Measurements from ENCODE around the gene PAX8. TPM values are rescaled to one million over a fixed set of nuclear protein-coding genes. Genes with fewer than 3 reads are reported as not detected.
A peak's percentile ranks its signal among the peaks of the same experiment; 100 is the strongest.
"Not testable (repeated sequence)": the region's sequence is repeated elsewhere in the genome, so short reads cannot be mapped to it uniquely, and the experiment has no call there.

Gene PAX8
- total and polyA plus RNA-seq, 12 donors: 1.7 to 72.3 (median 11.6) TPM

- intact Hi-C loops (cut with DNase I): not testable (repeated sequence)
- peak in 2 of 6 experiments; percentile 12 to 17 for TF ChIP-seq CTCF (IDR thresholded peaks at IDR 0.05)
Measured at GRCh38 chr2:113308784-113309183, 30.1 kb upstream of the PAX8 start.

GRCh38 chr2:113306207-113306606, 27.5 kb upstream of the PAX8 start:
- H3K9me3 ChIP-seq (replicated peaks in 1 of 3); H3K4me3 ChIP-seq; H3K4me1 ChIP-seq (replicated peaks in 1 of 2); DNase-seq; H3K36me3 ChIP-seq (replicated peaks in 1 of 2); H3K27me3 ChIP-seq; H3K27ac ChIP-seq; intact Hi-C loops (cut with DNase I): not testable (repeated sequence)
- WGBS, 4 donors: 71 to 100% (median 78%) methylated on average over 1 to 4 of the region's 4 CpGs

More at GRCh38 chr2:113308784-113309183, 30.1 kb upstream of the PAX8 start:
- not testable (repeated sequence) for H3K36me3 ChIP-seq (replicated peaks in 1 of 2); H3K27ac ChIP-seq; H3K4me3 ChIP-seq; H3K9me3 ChIP-seq (replicated peaks in 1 of 3); DNase-seq; H3K4me1 ChIP-seq (replicated peaks in 1 of 2); H3K27me3 ChIP-seq

GRCh38 chr2:113305749-113306148, 27.0 kb upstream of the PAX8 start:
- H3K9me3 ChIP-seq (replicated peaks in 1 of 3); DNase-seq; H3K4me3 ChIP-seq; H3K4me1 ChIP-seq (replicated peaks in 1 of 2); intact Hi-C loops (cut with DNase I); H3K36me3 ChIP-seq (replicated peaks in 1 of 2); H3K27me3 ChIP-seq; H3K27ac ChIP-seq: not testable (repeated sequence)
- WGBS, 4 donors: 58 to 80% (median 65%) methylated on average over 2 to 15 of the region's 15 CpGs

GRCh38 chr2:113305146-113305545, 26.4 kb upstream of the PAX8 start:
- no peak overlapping the region for H3K4me3 ChIP-seq
- no peaks in the 10 kb centered on the region for H3K4me1 ChIP-seq (replicated peaks in 1 of 2)
- no peak overlapping the region for H3K27ac ChIP-seq
- H3K9me3 ChIP-seq (replicated peaks in 1 of 3): no peaks in the 10 kb centered on the region
- TF ChIP-seq CTCF (IDR thresholded peaks at IDR 0.05): no peak
- no peak for TF ChIP-seq POLR2A (IDR thresholded peaks at IDR 0.05)
- intact Hi-C loops (cut with DNase I): no loop called here
- no peak for DNase-seq
- H3K36me3 ChIP-seq (replicated peaks in 1 of 2): no peaks in the 10 kb centered on the region
- 93 to 95% (median 95%) methylated on average over 4 to 6 of the region's 6 CpGs for WGBS, 4 donors
- no peaks in the 10 kb centered on the region for H3K27me3 ChIP-seq

- Histone ChIP-seq H3K4me1 (replicated peaks in 1 of 2) (no peaks in the 10 kb centered on the region), H3K27me3 (no peaks in the 10 kb centered on the region), H3K9me3 (replicated peaks in 1 of 3) (no peaks in the 10 kb centered on the region), H3K36me3 (replicated peaks in 1 of 2) (no peaks in the 10 kb centered on the region), H3K27ac (no peak overlapping the region), H3K4me3 (no peak overlapping the region)
- TF ChIP-seq POLR2A (IDR thresholded peaks at IDR 0.05): no peak
- no peak for TF ChIP-seq CTCF (IDR thresholded peaks at IDR 0.05)
- intact Hi-C loops (cut with DNase I): no loop called here
- DNase-seq: no peak
- 91 to 97% (median 93%) methylated on average over 6 of the region's 6 CpGs for WGBS, 4 donors
Measured at GRCh38 chr2:113304702-113305101, 26.0 kb upstream of the PAX8 start.

GRCh38 chr2:113302216-113302980, 23.7 kb upstream of the PAX8 start:
- 75 to 94% (median 82%) methylated on average over 9 of the region's 9 CpGs for WGBS, 4 donors
- DNase-seq; H3K27me3 ChIP-seq; intact Hi-C loops (cut with DNase I); H3K9me3 ChIP-seq (replicated peaks in 1 of 3); H3K27ac ChIP-seq; H3K36me3 ChIP-seq (replicated peaks in 1 of 2); H3K4me3 ChIP-seq; H3K4me1 ChIP-seq (replicated peaks in 1 of 2): not testable (repeated sequence)

Data from adrenal gland (tissue), 12 donors.